ENCODE data around the gene HPN. TPM values are rescaled to one million over a fixed set of nuclear protein-coding genes. Genes with fewer than 3 reads are reported as not detected.

HPN gene
- total RNA-seq, 4 donors from 2014 or later: 0.26 to 1.7 (median 0.56) TPM; not detected in 1

DNA sequence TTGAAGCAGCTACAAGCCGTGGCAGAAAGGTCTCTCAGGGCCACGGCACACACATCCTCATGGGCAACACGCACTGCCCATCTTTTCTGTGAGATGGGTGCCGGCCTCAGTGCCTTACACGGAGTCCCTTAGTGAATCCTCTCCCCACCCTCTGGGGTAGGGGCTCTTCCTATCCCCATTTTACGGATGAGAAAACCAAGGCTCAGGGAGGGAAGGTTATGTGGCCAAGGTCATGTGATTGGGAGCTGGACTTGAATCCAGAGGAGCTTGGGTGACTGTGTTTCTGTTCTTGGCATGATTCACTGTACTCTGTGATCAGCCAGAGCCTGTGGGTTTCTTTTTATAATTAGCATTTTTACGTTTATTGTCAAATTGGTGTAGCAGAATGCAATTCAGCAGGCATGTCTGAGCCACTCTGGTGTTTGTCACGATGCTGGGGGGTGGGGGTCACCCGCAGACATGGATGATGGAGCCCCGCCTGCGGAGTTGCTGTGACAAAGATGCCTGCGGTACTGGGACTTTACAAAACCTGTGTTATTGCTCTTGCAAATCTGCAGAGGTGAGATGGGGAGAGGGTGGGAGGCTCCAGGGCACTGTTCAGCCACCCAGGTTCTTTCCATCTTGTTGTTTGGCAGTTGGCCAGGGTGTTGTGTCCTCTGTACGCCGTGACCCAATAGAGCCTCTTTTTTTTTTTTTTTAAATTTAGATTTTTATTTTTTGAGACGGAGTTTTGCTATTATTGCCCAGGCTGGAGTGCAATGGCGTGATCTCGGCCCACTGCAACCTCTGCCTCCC is 6.7 kb upstream of the HPN start:
- Histone ChIP-seq H3K36me3 (peaks cover 6% of the 10 kb centered on the region), H3K27me3 (peaks cover 1% of the 10 kb centered on the region), H3K4me1 (peaks cover 20% of the 10 kb centered on the region), H3K27ac (no peak overlapping the region), H3K9me3 (no peaks in the 10 kb centered on the region), H3K4me3 (no peak overlapping the region)
- DNase-seq (ENCODE audit: low spot score in 2 of 2): no peak
- WGBS: 78% methylated on average over 17 of the region's 17 CpGs
- no peak for TF ChIP-seq POLR2AphosphoS5 (IDR thresholded peaks at IDR 0.05)
- no peak for TF ChIP-seq POLR2A (IDR thresholded peaks at IDR 0.05)
- no peak for TF ChIP-seq CTCF (IDR thresholded peaks at IDR 0.05)
- TF ChIP-seq EP300 (IDR thresholded peaks at IDR 0.05): no peak

GRCh38 chr19:35037716-35038622 is 3.6 kb upstream of the HPN start:
- H3K27ac ChIP-seq: no peak overlapping the region
- H3K4me1 ChIP-seq: peaks cover 30% of the 10 kb centered on the region

DNA sequence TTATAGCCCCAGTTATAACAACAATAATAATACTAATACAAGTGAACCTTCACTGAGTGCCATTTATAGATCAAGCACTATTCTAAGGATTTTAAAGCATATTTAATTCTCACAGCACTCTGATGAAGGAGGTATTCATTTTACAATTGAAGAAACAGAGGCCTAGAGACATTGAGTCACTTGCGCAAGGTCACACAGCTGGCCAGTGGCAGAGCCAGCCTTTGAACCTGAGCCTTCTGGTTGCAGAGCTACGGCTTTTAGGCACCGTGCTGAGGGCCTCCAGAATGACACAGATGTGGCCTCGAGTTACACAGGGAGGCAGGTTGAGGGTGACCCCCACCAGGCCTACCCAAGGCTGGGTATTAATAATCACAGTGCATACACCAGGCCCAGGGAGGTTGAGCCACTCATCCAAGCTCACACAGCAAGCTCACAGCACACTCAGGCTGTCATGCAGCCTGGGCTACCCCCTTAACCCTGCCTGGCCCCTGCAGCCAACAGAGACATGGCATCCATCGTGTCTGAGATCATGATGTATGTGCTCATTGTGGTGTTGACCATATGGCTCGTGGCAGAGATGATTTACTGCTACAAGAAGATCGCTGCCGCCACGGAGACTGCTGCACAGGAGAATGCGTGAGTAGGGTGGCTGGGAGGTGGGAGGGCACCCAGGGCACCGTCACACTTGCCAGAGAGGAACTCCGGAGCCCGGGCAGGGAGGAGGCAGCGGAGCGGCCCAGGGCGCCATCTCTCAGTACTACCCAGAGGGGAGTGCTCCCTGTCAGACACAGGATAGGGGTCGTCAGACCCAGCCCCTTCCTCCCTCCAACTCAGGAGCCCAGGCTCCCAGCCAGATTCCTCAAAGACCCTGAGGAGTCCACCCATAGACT is 2.7 kb upstream of the HPN start:
- peaks cover 30% of the 10 kb centered on the region for H3K4me1 ChIP-seq
- H3K27ac ChIP-seq: peak overlapping the region; percentile 10
- peaks cover 5% of the 10 kb centered on the region for H3K27me3 ChIP-seq
- TF ChIP-seq POLR2AphosphoS5 (IDR thresholded peaks at IDR 0.05) (no peak), POLR2A (IDR thresholded peaks at IDR 0.05) (no peak), EP300 (IDR thresholded peaks at IDR 0.05) (no peak)
- no peak overlapping the region for H3K4me3 ChIP-seq
- 60% methylated on average over 13 of the region's 17 CpGs for WGBS
- peaks cover under 1% of the 10 kb centered on the region for H3K36me3 ChIP-seq
- no peaks in the 10 kb centered on the region for H3K9me3 ChIP-seq
- DNase-seq (ENCODE audit: low spot score in 2 of 2): no peak

More at GRCh38 chr19:35037716-35038622, 3.6 kb upstream of the HPN start:
- WGBS: 57% methylated on average over 11 of the region's 13 CpGs
- TF ChIP-seq POLR2A (IDR thresholded peaks at IDR 0.05) (no peak), EP300 (IDR thresholded peaks at IDR 0.05) (no peak), POLR2AphosphoS5 (IDR thresholded peaks at IDR 0.05) (no peak), CTCF (IDR thresholded peaks at IDR 0.05) (no peak)
- peaks cover 6% of the 10 kb centered on the region for H3K36me3 ChIP-seq
- H3K4me3 ChIP-seq: no peak overlapping the region
- DNase-seq (ENCODE audit: low spot score in 2 of 2): no peak
- H3K9me3 ChIP-seq: no peaks in the 10 kb centered on the region
- H3K27me3 ChIP-seq: peaks cover 5% of the 10 kb centered on the region

- Histone ChIP-seq H3K27me3 (peaks cover 5% of the 10 kb centered on the region), H3K9me3 (no peaks in the 10 kb centered on the region), H3K36me3 (no peaks in the 10 kb centered on the region), H3K4me1 (peaks cover 35% of the 10 kb centered on the region), H3K27ac (peak overlapping the region; percentile 33), H3K4me3 (peak overlapping the region; percentile 28)
- WGBS: 39% methylated on average over 25 of the region's 39 CpGs
- TF ChIP-seq POLR2A (IDR thresholded peaks at IDR 0.05) (no peak), POLR2AphosphoS5 (IDR thresholded peaks at IDR 0.05) (no peak), EP300 (IDR thresholded peaks at IDR 0.05) (no peak), CTCF (IDR thresholded peaks at IDR 0.05) (no peak)
- no peak for DNase-seq (ENCODE audit: low spot score in 2 of 2)
These were observed 1.4 kb upstream of the HPN start for GRCh38 chr19:35039881-35040825.

Data from suprapubic skin (tissue), 4 donors.